Loucy (cell line): Measurements from ENCODE around the gene ZNF77.

Source experiments
- H2AFZ ChIP-seq: fragments of 200-600 bp; sonication (generic); 2 replicates; pipeline ENCODE4 v1.6.0; 2016; ENCODE audit warnings: antibody characterized with exemption, mild to moderate bottlenecking, low read length, moderate library complexity
- H3F3A ChIP-seq: fragments of 200-600 bp; 2 replicates; pipeline ENCODE4 v1.6.0; 2016; ENCODE audit warnings: antibody characterized with exemption, low read depth, mild to moderate bottlenecking
- H3K27me3 ChIP-seq: fragments of 200-600 bp; sonication (generic); 2 replicates; pipeline ENCODE4 v1.6.1; 2014; ENCODE audit warnings: low read length, mild to moderate bottlenecking; ENCODE audit not compliant: insufficient read depth, poor library complexity, severe bottlenecking
- H3K36me3 ChIP-seq: fragments of 200-600 bp; sonication (generic); 2 replicates; pipeline ENCODE4 v1.6.1; 2016; ENCODE audit warnings: low read length; ENCODE audit not compliant: insufficient read depth
- H3K4me1 ChIP-seq: fragments of 200-600 bp; sonication (generic); 2 replicates; pipeline ENCODE4 v1.5.1; 2014; ENCODE audit warnings: low read length, mild to moderate bottlenecking; ENCODE audit not compliant: insufficient read depth, poor library complexity, severe bottlenecking
- H3K4me2 ChIP-seq: fragments of 200-600 bp; sonication (generic); 2 replicates; pipeline ENCODE4 v1.6.0; 2014; ENCODE audit warnings: antibody characterized with exemption, low read length, low read depth, mild to moderate bottlenecking; ENCODE audit not compliant: poor library complexity, severe bottlenecking
- H3K4me3 ChIP-seq: fragments of 200-600 bp; sonication (generic); 2 replicates; pipeline ENCODE4 v1.5.1; 2014; ENCODE audit warnings: low read length, mild to moderate bottlenecking, mixed read lengths; ENCODE audit not compliant: poor library complexity, severe bottlenecking
- H3K79me2 ChIP-seq: fragments of 200-600 bp; sonication (generic); 2 replicates; pipeline ENCODE4 v1.6.1; 2014; ENCODE audit warnings: low read length; ENCODE audit not compliant: insufficient read depth
- H3K9ac ChIP-seq: fragments of 200-600 bp; sonication (generic); 2 replicates; pipeline ENCODE4 v1.6.0; 2014; ENCODE audit warnings: mild to moderate bottlenecking, low read depth, low read length, moderate library complexity; ENCODE audit not compliant: poor library complexity, severe bottlenecking
- H3K9me2 ChIP-seq: fragments of 200-600 bp; sonication (generic); replicated peaks from 2 replicates; pipeline ENCODE4 v1.6.1; 2016; ENCODE audit warnings: low read depth, low read length, mixed read lengths
- H3K9me3 ChIP-seq: fragments of 200-600 bp; sonication (generic); 2 replicates; pipeline ENCODE4 v1.6.1; 2014; ENCODE audit warnings: mild to moderate bottlenecking, antibody characterized with exemption, low read length, low read depth; ENCODE audit not compliant: insufficient read depth
- H4K20me1 ChIP-seq: fragments of 200-600 bp; sonication (generic); 2 replicates; pipeline ENCODE4 v1.6.0; 2014; ENCODE audit warnings: antibody characterized with exemption, low read length, mild to moderate bottlenecking; ENCODE audit not compliant: insufficient read depth, poor library complexity, severe bottlenecking
- EZH2phosphoT487 ChIP-seq: fragments of 200-600 bp; IDR thresholded peaks from 2 replicates; pipeline ENCODE4 v1.6.1; 2018; ENCODE audit warnings: antibody characterized with exemption, mild to moderate bottlenecking, moderate library complexity, borderline replicate concordance
- TF ChIP-seq, protein P1 (sequence below): fragments of 200-600 bp; sonication (generic); conservative IDR thresholded peaks from 2 replicates; pipeline ENCODE4 v1.5.1; 2014; ENCODE audit warnings: mild to moderate bottlenecking, antibody characterized with exemption, low read length

The ZNF77 gene

DNA sequence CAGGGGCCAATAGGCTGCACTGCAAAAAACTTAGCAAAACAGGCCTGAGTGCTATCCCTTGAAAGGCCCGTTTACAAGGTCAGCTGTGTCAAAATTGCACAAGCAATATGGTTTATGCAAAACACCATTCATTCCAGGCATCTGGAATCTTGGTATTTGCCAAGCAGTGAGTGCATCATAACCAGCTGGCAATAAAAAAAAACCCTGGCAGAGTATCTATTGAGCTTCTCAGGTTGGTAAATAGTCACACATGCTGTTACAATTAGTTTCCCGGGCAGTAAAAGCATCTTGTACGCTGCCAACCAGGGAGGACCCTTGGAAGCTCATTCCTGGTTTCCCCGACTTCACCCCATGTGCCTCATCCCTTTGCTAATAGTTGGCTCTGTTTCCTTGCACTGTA, 21.3 kb downstream of the ZNF77 start:
- H3F3A ChIP-seq = no peaks in the 10 kb centered on the region
- no peaks in the 10 kb centered on the region for H3K79me2 ChIP-seq
- no peaks in the 10 kb centered on the region for H4K20me1 ChIP-seq
- no peak overlapping the region for H3K9ac ChIP-seq
- H2AFZ ChIP-seq = no peak overlapping the region
- no peak overlapping the region for H3K4me3 ChIP-seq
- H3K27me3 ChIP-seq = no peaks in the 10 kb centered on the region
- no peaks in the 10 kb centered on the region for H3K9me2 ChIP-seq
- no peaks in the 10 kb centered on the region for H3K9me3 ChIP-seq
- H3K36me3 ChIP-seq = peaks cover 5% of the 10 kb centered on the region; the same call in 1 of the 2 replicates
- H3K4me1 ChIP-seq = no peaks in the 10 kb centered on the region
- TF ChIP-seq, protein P1, sequence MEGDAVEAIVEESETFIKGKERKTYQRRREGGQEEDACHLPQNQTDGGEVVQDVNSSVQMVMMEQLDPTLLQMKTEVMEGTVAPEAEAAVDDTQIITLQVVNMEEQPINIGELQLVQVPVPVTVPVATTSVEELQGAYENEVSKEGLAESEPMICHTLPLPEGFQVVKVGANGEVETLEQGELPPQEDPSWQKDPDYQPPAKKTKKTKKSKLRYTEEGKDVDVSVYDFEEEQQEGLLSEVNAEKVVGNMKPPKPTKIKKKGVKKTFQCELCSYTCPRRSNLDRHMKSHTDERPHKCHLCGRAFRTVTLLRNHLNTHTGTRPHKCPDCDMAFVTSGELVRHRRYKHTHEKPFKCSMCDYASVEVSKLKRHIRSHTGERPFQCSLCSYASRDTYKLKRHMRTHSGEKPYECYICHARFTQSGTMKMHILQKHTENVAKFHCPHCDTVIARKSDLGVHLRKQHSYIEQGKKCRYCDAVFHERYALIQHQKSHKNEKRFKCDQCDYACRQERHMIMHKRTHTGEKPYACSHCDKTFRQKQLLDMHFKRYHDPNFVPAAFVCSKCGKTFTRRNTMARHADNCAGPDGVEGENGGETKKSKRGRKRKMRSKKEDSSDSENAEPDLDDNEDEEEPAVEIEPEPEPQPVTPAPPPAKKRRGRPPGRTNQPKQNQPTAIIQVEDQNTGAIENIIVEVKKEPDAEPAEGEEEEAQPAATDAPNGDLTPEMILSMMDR = no peak
- TF ChIP-seq EZH2phosphoT487 = no peak
- no peak overlapping the region for H3K4me2 ChIP-seq

DNA sequence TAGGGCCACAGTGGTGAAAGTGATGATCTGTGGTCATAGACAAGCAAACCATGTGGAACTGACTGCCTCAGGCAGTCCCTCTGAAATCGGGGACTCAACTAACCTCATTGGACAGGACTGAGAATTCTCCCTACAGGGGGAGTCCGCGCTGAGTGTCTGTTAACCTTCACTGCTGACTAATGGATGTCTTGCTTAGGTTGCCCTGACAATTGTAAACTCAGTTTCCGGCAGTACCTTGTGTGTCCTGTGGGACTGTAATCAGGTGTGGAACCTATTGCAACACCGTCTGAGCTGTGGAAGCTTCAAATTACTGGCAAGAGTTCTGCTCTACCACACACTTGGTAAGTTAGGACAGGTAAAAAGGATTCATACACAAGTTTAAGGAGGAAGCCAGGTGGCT, 21.8 kb downstream of the ZNF77 start:
- H3K4me3 ChIP-seq = no peak overlapping the region
- no peak overlapping the region for H3K4me2 ChIP-seq
- H3K9me3 ChIP-seq = no peaks in the 10 kb centered on the region
- H4K20me1 ChIP-seq = no peaks in the 10 kb centered on the region
- TF ChIP-seq, protein P1 = no peak
- TF ChIP-seq EZH2phosphoT487 = no peak
- H3K9ac ChIP-seq = no peak overlapping the region
- no peak overlapping the region for H2AFZ ChIP-seq
- H3F3A ChIP-seq = no peaks in the 10 kb centered on the region
- no peaks in the 10 kb centered on the region for H3K79me2 ChIP-seq
- no peaks in the 10 kb centered on the region for H3K9me2 ChIP-seq
- H3K27me3 ChIP-seq = no peaks in the 10 kb centered on the region
- peaks cover 9% of the 10 kb centered on the region; the same call in 1 of the 2 replicates for H3K36me3 ChIP-seq
- H3K4me1 ChIP-seq = no peaks in the 10 kb centered on the region

GRCh38 chr19:2917275-2918184, 27.2 kb downstream of the ZNF77 start:
- no peaks in the 10 kb centered on the region for H3K9me3 ChIP-seq
- H3K4me1 ChIP-seq = no peaks in the 10 kb centered on the region
- no peak overlapping the region for H2AFZ ChIP-seq
- H3F3A ChIP-seq = no peaks in the 10 kb centered on the region
- H3K4me2 ChIP-seq = no peak overlapping the region
- H3K9ac ChIP-seq = no peak overlapping the region
- no peaks in the 10 kb centered on the region for H4K20me1 ChIP-seq
- H3K9me2 ChIP-seq = no peaks in the 10 kb centered on the region
- TF ChIP-seq, protein P1 = no peak
- TF ChIP-seq EZH2phosphoT487 = no peak
- H3K4me3 ChIP-seq = no peak overlapping the region
- H3K27me3 ChIP-seq = no peaks in the 10 kb centered on the region
- no peaks in the 10 kb centered on the region for H3K79me2 ChIP-seq
- H3K36me3 ChIP-seq = peaks cover 34% of the 10 kb centered on the region; the same call in 1 of the 2 replicates
